Fibroblast of mammary gland (primary cell): Measurements from ENCODE around the gene ANKMY2.

Source experiments
- DNase-seq: peaks from one replicate; pipeline ENCODE4 v3.0.0-alpha.2; 2010; ENCODE audit warnings: low read depth
- H3K4me3 ChIP-seq: 2 replicates; pipeline ENCODE4 v1.5.1; 2011; ENCODE audit warnings: low read depth, mild to moderate bottlenecking, low read length, moderate library complexity; ENCODE audit not compliant: control insufficient read depth
- TF ChIP-seq, protein P1 (sequence below): conservative IDR thresholded peaks from 2 replicates; pipeline ENCODE4 v1.5.1; 2011; ENCODE audit warnings: low read depth, low read length, inconsistent platforms; ENCODE audit not compliant: control insufficient read depth, insufficient read depth

ANKMY2 gene

DNA sequence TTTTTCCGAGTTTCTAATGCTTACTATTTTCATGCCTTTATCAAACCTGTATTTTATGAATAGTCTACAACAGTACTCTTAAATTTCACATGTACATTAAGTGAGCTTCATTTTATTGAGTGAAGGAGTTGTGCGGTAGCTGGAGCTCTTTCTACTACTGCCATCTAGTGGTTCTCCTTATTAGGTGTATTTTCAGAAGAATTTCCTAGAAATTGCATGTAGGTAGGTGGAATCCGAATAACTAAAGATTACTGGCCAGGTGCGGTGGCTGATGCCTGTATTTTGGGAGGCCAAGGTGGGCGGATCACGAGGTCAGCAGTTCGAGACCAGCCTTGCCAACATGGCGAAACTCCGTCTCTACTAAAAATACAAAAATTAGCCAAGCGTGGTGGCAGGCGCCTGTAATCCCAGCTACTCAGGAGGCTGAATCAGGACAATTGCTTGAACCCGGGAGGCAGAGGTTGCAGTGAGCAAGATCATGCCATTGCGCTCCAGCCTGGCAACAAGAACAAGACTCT is 80.6 kb downstream of the ANKMY2 start:
- DNase-seq = peak; percentile 57
- no peak overlapping the region for H3K4me3 ChIP-seq

DNA sequence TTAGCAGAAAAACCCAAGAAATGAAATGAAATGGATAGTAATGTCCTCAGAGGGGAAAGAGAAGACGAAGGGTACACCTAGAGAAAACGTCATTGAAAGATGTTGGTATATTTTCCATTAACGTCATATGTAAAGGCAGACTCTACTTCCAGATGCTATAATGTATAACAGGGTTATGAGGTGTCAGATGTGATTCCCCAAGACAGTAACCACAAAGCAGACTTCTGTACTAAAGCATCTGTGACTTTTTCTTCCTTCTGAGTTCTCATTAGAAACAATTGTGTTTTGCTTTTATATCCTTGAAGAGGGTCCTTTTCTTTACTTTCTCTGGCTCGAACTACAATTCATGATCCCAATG is 81.6 kb downstream of the ANKMY2 start:
- TF ChIP-seq, protein P1, sequence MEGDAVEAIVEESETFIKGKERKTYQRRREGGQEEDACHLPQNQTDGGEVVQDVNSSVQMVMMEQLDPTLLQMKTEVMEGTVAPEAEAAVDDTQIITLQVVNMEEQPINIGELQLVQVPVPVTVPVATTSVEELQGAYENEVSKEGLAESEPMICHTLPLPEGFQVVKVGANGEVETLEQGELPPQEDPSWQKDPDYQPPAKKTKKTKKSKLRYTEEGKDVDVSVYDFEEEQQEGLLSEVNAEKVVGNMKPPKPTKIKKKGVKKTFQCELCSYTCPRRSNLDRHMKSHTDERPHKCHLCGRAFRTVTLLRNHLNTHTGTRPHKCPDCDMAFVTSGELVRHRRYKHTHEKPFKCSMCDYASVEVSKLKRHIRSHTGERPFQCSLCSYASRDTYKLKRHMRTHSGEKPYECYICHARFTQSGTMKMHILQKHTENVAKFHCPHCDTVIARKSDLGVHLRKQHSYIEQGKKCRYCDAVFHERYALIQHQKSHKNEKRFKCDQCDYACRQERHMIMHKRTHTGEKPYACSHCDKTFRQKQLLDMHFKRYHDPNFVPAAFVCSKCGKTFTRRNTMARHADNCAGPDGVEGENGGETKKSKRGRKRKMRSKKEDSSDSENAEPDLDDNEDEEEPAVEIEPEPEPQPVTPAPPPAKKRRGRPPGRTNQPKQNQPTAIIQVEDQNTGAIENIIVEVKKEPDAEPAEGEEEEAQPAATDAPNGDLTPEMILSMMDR = no peak
- no peak for DNase-seq
- H3K4me3 ChIP-seq = no peak overlapping the region

More for the DNA sequence above, 80.6 kb downstream of the ANKMY2 start:
- TF ChIP-seq, protein P1 = peak; percentile 77

DNA sequence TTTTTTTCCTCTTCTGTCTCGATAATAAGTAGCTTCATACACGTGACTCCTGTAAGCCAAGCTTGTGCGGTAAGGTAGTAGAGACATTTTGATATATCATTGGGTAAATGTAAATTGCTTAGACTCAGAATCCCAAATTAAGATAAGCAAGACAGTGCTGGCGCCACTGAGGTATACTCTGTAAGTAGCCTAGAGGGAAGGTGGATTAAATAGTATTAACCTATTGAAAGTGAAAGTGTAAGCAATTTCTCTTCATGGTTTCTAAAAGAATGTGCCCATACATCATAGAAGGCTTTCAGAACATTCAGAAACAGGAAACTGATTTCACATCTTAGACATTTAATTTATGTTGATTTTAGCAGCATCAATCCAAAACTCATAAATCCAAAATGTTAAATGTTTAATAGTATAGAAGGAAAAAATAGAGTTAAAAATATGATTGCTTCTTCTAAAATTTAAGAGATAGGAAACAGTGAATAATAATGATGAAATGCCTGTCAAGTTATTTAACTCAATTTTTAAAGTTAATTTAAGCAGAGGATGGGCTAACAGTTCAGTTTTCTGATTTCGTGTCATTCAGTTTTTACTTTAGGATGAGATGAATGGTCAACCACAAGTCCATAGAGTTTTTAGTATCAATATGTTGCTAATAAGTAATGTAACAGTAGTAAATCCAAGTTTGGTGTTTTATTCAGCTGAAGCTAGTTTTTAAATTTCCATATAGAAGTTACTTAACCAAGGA is 82.1 kb downstream of the ANKMY2 start:
- H3K4me3 ChIP-seq = no peak overlapping the region
- DNase-seq = peak; percentile 1
- TF ChIP-seq, protein P1 = no peak

DNA sequence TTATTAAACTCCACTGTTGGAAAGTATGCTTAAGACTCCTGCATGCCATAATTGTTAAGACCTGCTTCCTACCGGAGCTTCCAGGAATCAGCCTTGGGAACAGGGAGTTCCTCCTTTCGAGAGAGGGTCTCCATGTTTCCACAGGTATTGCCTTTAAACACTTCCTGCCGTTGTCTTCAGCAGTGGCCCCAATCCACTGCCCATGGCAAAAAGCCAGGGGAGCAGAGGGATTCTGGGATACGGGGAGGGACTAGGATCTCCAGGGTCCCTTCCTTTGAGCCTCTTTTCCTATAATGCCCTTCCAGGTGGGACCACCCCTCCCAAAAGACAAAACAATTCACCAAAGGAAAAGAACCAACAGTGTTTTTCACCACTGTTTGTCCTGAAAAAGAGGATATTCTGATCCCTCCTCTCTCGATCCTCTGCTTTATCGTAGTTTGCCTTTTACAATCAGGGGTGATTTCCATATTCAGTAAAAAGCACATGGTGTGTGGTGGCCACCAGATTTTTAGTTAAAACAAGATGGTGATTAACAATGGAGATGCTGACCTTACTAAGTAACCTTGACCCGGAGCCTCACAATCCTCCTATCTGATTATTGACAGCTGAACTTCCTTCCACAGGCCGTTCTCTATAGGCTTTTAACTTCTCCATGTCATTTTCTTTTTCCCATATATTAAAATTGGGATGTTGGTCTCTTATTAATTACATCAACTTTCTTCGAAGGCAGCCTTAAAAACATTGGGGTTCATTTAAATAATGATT is 82.9 kb downstream of the ANKMY2 start:
- TF ChIP-seq, protein P1 = no peak
- no peak for DNase-seq
- no peak overlapping the region for H3K4me3 ChIP-seq

DNA sequence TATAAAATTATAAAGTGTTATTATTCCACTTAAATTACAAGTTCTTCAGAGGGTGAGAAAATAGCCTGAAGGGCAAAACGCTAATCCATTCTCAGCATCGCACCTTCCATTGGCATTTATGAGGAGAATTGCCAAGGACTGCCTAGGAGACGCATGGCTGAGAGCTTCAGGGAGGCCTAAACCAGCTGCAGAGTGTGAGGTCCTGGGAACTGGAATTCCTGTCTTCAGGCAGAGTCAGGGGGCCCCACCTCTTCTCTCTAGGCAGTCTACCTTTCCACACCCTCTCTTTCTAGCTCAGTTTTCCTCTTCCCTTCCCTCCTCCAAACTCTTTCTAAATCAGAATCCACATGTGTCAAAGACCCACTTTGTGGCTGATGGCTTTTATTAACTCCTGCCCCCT is 83.6 kb downstream of the ANKMY2 start:
- no peak overlapping the region for H3K4me3 ChIP-seq
- TF ChIP-seq, protein P1 = no peak
- DNase-seq = no peak

DNA sequence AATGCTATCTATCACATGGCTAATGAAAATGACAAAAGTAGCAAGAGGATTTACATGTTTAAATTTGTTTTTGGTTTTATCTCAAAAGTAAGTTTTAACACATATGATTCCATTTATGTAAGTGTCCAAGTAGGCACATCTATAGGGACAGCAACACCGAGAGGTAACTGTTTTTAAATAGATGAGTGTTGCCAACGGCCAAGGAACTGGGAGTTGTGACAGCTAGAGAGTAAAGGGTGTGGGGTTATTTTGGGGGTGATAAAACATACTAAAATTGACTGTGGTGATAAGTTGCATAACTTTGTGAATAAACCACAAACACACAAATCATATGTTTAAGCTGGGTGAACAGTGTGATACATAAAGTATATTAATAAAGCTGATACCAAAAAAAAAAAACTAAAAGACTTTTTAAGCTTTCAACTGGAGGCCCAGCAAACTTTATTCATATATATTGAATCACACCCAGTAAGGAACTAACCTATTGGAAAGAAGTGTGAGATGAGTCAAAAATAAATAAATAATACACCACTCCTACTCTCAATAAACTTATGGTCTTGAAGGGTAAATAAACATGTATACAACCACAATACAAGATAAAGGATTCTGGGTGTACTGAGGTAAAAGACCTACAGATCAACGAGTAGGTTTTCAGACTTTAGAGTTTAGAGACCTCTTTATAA is 85.9 kb downstream of the ANKMY2 start:
- H3K4me3 ChIP-seq = no peak overlapping the region
- peak; percentile 5 for DNase-seq
- TF ChIP-seq, protein P1 = no peak
